ENCODE results near the gene MED13L.

GRCh38 chr12:116078396-116078795 lies 199.1 kb downstream of the MED13L start:
- TF ChIP-seq CTCF (IDR thresholded peaks at IDR 0.05) (no peak), ZFX (IDR thresholded peaks at IDR 0.05; ENCODE audit: borderline replicate concordance) (no peak)

Measured in 22Rv1 (cell line).